ENCODE measurements around the gene TMEM9B.

The TMEM9B gene

GRCh38 chr11:8967184-8967583 lies 2.9 kb upstream of the TMEM9B start:
- H3K36me3 Mint-ChIP-seq (ENCODE audit: low read depth) = no peaks in the 10 kb centered on the region
- no peak for TF ChIP-seq CTCF (IDR thresholded peaks at IDR 0.05; ENCODE audit: unreplicated experiment in 3 of 3)
- peak overlapping the region in 1 of 3 experiments; percentile 17 for H3K27ac Mint-ChIP-seq
- no peaks in the 10 kb centered on the region for H3K27me3 Mint-ChIP-seq (ENCODE audit: low read depth)
- H3K9me3 Mint-ChIP-seq = no peaks in the 10 kb centered on the region
- peak overlapping the region; percentile 45 to 72 (median 65) for H3K4me3 Mint-ChIP-seq
- H3K4me1 Mint-ChIP-seq = peaks cover 18% of the 10 kb centered on the region

GRCh38 chr11:8963569-8964323 lies 496 bp downstream of the TMEM9B start:
- no peaks in the 10 kb centered on the region for H3K9me3 Mint-ChIP-seq

GRCh38 chr11:8962841-8963240 lies 1.4 kb downstream of the TMEM9B start:
- no peaks in the 10 kb centered on the region for H3K36me3 Mint-ChIP-seq (ENCODE audit: low read depth)
- no peaks in the 10 kb centered on the region for H3K9me3 Mint-ChIP-seq
- no peak for TF ChIP-seq CTCF (IDR thresholded peaks at IDR 0.05; ENCODE audit: unreplicated experiment in 3 of 3)
- no peaks in the 10 kb centered on the region for H3K27me3 Mint-ChIP-seq (ENCODE audit: low read depth)
- H3K4me1 Mint-ChIP-seq = peaks cover 27% of the 10 kb centered on the region
- peak overlapping the region; percentile 85 to 98 (median 94) for H3K4me3 Mint-ChIP-seq
- H3K27ac Mint-ChIP-seq = peak overlapping the region; percentile 77 to 87 (median 83)

More at GRCh38 chr11:8963569-8964323, 496 bp downstream of the TMEM9B start:
- Mint-ChIP-seq H3K4me1 (peaks cover 27% of the 10 kb centered on the region), H3K36me3 (ENCODE audit: low read depth) (no peaks in the 10 kb centered on the region), H3K4me3 (peak overlapping the region; percentile 94 to 98 (median 98)), H3K27me3 (ENCODE audit: low read depth) (no peaks in the 10 kb centered on the region), H3K27ac (peak overlapping the region; percentile 77 to 87 (median 82))
- no peak for TF ChIP-seq CTCF (IDR thresholded peaks at IDR 0.05; ENCODE audit: unreplicated experiment in 3 of 3)

GRCh38 chr11:8961401-8961800 lies 2.8 kb downstream of the TMEM9B start:
- no peaks in the 10 kb centered on the region for H3K27me3 Mint-ChIP-seq (ENCODE audit: low read depth)
- H3K27ac Mint-ChIP-seq = peak overlapping the region in 1 of 3 experiments; percentile 8
- peaks cover 27% of the 10 kb centered on the region for H3K4me1 Mint-ChIP-seq
- H3K9me3 Mint-ChIP-seq = no peaks in the 10 kb centered on the region
- TF ChIP-seq CTCF (IDR thresholded peaks at IDR 0.05; ENCODE audit: unreplicated experiment in 3 of 3) = no peak
- H3K4me3 Mint-ChIP-seq = peak overlapping the region in 1 of 3 experiments; percentile 30
- no peaks in the 10 kb centered on the region for H3K36me3 Mint-ChIP-seq (ENCODE audit: low read depth)

GRCh38 chr11:8959546-8960166 lies 4.6 kb downstream of the TMEM9B start:
- peaks cover 23% of the 10 kb centered on the region for H3K4me1 Mint-ChIP-seq
- H3K4me3 Mint-ChIP-seq = peak overlapping the region; percentile 2 to 46 (median 19)
- H3K27me3 Mint-ChIP-seq (ENCODE audit: low read depth) = no peaks in the 10 kb centered on the region
- H3K36me3 Mint-ChIP-seq (ENCODE audit: low read depth) = peaks cover 12% of the 10 kb centered on the region
- H3K9me3 Mint-ChIP-seq = no peaks in the 10 kb centered on the region
- H3K27ac Mint-ChIP-seq = peak overlapping the region; percentile 11 to 73 (median 50)
- TF ChIP-seq CTCF (IDR thresholded peaks at IDR 0.05; ENCODE audit: unreplicated experiment in 3 of 3) = peak; percentile 53 to 63 (median 54)

All from nephron (organoid).